Measurements from ENCODE around the gene DIP2A. TPM values are rescaled to one million over a fixed set of nuclear protein-coding genes. Genes with fewer than 3 reads are reported as not detected.

Gene DIP2A
- polyA plus RNA-seq, 1 donor from 2014 or later: 45.0 TPM

DNA sequence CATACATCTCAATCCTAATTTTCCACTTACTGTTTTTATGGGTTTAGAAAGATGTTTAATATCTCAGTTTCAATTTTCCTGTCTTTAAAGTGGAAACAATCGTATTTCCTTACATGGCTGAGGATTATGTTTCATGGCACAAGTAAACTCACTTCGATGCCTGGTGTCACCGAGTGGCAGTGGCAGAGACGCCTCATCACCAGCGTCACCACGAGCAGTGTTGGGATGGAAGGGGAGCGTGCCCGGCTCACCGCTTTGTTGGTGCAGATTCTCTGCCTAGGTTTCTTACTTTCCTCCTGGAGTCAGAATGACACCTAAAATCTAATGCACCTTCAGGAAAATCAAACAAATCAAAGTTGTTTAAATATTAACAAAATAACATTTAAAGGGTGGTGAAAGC, 48.2 kb upstream of the DIP2A start:
- Histone ChIP-seq H3K4me3 (ENCODE audit: low read length) (no peak overlapping the region), H3K4me2 (ENCODE audit: low read length) (no peak overlapping the region), H3K9me2 (ENCODE audit: insufficient read depth, low read length) (no peaks in the 10 kb centered on the region), H3K27me3 (ENCODE audit: insufficient read depth, low read depth, low read length) (no peaks in the 10 kb centered on the region), H3K27ac (ENCODE audit: low read length) (no peak overlapping the region), H3K79me2 (replicated peaks; ENCODE audit: insufficient read depth, low read length) (no peaks in the 10 kb centered on the region), H2AFZ (ENCODE audit: low read depth, low read length) (no peak overlapping the region), H3K9me3 (ENCODE audit: low read length) (no peaks in the 10 kb centered on the region), H3K36me3 (ENCODE audit: insufficient read depth, low read length) (no peaks in the 10 kb centered on the region), H4K20me1 (ENCODE audit: insufficient read depth) (no peaks in the 10 kb centered on the region), H3K9ac (ENCODE audit: low read length) (no peak overlapping the region), H3F3A (ENCODE audit: insufficient read depth, low read length, poor library complexity, severe bottlenecking) (no peaks in the 10 kb centered on the region)
- no peak for TF ChIP-seq SMC3 (conservative IDR thresholded peaks at IDR 0.05; ENCODE audit: poor library complexity)

DNA sequence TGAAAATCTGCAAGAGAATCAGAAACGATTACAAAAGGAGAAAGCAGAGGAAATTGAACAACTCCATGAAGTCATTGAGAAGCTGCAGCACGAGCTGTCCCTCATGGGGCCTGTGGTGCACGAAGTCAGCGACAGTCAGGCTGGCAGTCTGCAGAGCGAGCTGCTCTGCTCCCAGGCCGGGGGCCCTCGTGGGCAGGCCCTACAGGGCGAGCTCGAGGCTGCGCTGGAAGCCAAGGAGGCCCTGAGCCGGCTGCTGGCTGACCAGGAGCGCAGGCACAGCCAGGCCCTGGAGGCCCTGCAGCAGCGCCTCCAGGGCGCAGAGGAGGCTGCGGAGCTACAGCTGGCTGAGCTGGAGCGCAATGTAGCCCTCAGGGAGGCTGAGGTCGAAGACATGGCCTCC, 47.5 kb upstream of the DIP2A start:
- H3K27me3 ChIP-seq (ENCODE audit: insufficient read depth, low read depth, low read length): no peaks in the 10 kb centered on the region
- H3K27ac ChIP-seq (ENCODE audit: low read length): no peak overlapping the region
- no peaks in the 10 kb centered on the region for H3K9me3 ChIP-seq (ENCODE audit: low read length)
- TF ChIP-seq TAF1 (IDR thresholded peaks at IDR 0.05; ENCODE audit: low read depth): no peak
- H3F3A ChIP-seq (ENCODE audit: insufficient read depth, low read length, poor library complexity, severe bottlenecking): no peaks in the 10 kb centered on the region
- no peak overlapping the region for H3K4me2 ChIP-seq (ENCODE audit: low read length)
- H3K9ac ChIP-seq (ENCODE audit: low read length): no peak overlapping the region
- H4K20me1 ChIP-seq (ENCODE audit: insufficient read depth): no peaks in the 10 kb centered on the region
- H3K9me2 ChIP-seq (ENCODE audit: insufficient read depth, low read length): no peaks in the 10 kb centered on the region
- H3K4me3 ChIP-seq (ENCODE audit: low read length): no peak overlapping the region
- no peaks in the 10 kb centered on the region for H3K36me3 ChIP-seq (ENCODE audit: insufficient read depth, low read length)
- no peaks in the 10 kb centered on the region for H3K79me2 ChIP-seq (replicated peaks; ENCODE audit: insufficient read depth, low read length)
- no peak overlapping the region for H2AFZ ChIP-seq (ENCODE audit: low read depth, low read length)

- no peak overlapping the region for H3K4me3 ChIP-seq (ENCODE audit: low read length)
- H3K27me3 ChIP-seq (ENCODE audit: insufficient read depth, low read depth, low read length): no peaks in the 10 kb centered on the region
- no peaks in the 10 kb centered on the region for H3F3A ChIP-seq (ENCODE audit: insufficient read depth, low read length, poor library complexity, severe bottlenecking)
- no peaks in the 10 kb centered on the region for H3K79me2 ChIP-seq (replicated peaks; ENCODE audit: insufficient read depth, low read length)
- H3K36me3 ChIP-seq (ENCODE audit: insufficient read depth, low read length): no peaks in the 10 kb centered on the region
- no peaks in the 10 kb centered on the region for H3K9me3 ChIP-seq (ENCODE audit: low read length)
- no peak overlapping the region for H2AFZ ChIP-seq (ENCODE audit: low read depth, low read length)
- no peak overlapping the region for H3K27ac ChIP-seq (ENCODE audit: low read length)
- no peak overlapping the region for H3K9ac ChIP-seq (ENCODE audit: low read length)
- no peaks in the 10 kb centered on the region for H4K20me1 ChIP-seq (ENCODE audit: insufficient read depth)
- TF ChIP-seq TAF1 (IDR thresholded peaks at IDR 0.05; ENCODE audit: low read depth): no peak
- no peak for TF ChIP-seq CTCF (IDR thresholded peaks at IDR 0.05; ENCODE audit: poor library complexity, severe bottlenecking)
- no peak for TF ChIP-seq POLR2AphosphoS5 (IDR thresholded peaks at IDR 0.05)
- TF ChIP-seq SMC3 (conservative IDR thresholded peaks at IDR 0.05; ENCODE audit: poor library complexity): no peak
- no peak for TF ChIP-seq MXI1 (conservative IDR thresholded peaks at IDR 0.05; ENCODE audit: poor library complexity, severe bottlenecking)
- no peak for TF ChIP-seq REST (IDR thresholded peaks at IDR 0.05; ENCODE audit: borderline replicate concordance)
- TF ChIP-seq EP300 (conservative IDR thresholded peaks at IDR 0.05; ENCODE audit: poor library complexity, severe bottlenecking): no peak
- no peak for TF ChIP-seq EZH2 (IDR thresholded peaks at IDR 0.05; ENCODE audit: borderline replicate concordance, insufficient read depth, low read length, poor library complexity, severe bottlenecking)
- H3K9me2 ChIP-seq (ENCODE audit: insufficient read depth, low read length): no peaks in the 10 kb centered on the region
- H3K4me2 ChIP-seq (ENCODE audit: low read length): no peak overlapping the region
These were observed 47.0 kb upstream of the DIP2A start for GRCh38 chr21:46411691-46412090.
